ENCODE measurements around the gene TMIE.

TMIE gene

DNA sequence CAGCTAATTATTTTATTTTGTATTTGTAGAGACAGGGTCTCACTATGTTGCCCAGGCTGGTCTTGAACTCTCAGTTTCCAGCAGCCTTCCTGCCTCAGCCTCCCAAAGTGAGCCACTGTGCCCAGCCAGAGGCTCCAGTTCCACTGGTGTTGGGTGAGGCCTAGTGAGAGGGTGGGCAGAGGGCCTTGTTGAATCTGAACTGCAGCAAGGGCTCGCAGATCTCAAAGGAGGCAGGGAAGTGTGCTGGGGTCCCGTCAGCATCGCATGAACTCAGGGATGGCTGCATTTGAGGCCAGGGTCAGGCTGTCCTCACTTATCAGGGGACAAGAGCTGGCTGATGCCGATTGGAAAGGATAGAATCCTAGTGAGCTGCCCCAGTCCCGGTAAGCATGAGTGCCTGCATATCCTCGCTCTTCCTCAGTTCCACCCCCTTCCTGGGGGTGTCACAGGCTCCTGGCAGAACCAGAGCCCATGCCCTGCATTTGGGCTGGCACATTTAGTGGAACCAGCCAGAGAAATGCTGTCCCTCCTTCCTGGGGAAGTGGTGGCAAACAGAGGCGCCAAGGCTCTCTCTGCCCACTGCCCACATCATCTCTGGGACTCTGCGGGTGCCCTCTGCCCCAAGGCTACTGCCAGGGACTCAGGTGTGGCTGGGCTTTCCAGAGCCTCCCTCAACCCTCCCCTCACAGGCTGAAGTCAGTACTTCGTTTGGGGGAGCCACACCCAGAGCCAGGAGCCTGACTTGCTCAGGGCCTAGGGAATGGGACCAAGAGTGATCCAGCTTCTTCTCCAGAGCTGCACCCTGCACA, 31.8 kb upstream of the TMIE start:
- DNase-seq, result no peak

DNA sequence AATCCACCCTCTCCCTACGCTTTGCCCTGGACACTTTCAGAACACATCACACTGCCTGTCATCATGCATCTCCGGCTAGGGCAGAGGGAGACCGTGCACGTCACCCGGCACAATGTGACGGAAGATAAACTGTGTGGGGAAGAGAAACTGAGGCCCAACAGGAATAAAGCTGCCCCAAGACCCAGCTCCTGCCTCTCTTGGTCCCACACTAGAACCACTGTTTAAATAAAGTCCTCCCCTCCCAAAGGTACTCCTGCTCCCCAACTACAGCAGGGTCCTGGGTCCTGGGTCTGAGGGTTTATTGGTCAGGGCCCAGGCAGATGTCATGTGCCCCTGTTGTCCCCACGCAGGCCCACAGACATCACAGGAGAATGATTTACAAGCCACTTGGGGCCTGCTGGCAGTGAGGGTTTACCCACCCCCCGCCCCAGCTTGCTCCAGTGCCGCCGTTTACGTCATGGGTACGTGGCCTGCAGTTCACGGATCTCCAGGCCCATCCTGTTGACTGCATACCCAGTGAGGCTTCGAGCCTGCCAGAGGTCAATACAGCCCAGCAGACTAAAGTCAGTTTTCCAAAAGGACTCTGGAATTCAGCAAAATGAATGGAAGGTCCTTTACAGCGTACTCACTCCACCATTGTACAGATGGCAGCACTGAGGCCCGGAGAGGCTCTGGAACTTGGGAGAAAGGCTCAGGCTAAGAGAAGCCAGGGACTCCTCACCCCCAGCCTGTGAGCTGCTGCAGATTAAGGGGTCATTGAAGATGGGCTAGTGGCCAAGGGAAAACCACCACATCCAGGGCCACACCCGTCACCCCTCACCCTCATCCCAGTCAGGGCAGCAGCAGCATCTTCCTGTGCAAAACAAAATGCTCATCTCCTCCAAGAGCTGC, 30.9 kb upstream of the TMIE start:
- no peak for DNase-seq

DNA sequence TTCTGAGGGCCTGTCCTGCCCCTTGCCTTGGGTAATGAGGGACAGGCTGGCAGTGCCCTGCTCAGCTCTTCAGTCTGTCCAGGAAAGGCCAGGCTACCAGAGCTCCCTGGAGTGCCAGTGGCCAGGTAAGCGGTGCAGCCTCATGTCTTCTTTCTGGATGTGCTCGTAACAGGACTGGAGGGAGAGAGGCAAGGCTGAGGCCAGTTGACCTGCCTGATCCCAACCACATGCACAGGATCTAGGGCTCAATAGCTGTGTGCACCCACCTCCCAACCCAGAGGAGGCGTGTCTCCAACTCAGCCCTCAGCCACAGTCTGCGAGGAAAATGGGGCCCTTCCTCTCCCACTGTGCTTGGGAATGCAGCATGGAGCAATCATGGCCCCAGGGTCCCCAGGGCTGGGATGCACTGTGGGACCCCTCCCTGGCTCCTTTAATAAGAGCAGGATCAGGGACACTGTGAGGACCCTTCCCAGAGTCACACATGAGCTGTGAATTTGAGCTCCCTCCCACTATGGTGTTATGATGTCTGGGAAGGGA, 30.2 kb upstream of the TMIE start:
- no peak for DNase-seq

DNA sequence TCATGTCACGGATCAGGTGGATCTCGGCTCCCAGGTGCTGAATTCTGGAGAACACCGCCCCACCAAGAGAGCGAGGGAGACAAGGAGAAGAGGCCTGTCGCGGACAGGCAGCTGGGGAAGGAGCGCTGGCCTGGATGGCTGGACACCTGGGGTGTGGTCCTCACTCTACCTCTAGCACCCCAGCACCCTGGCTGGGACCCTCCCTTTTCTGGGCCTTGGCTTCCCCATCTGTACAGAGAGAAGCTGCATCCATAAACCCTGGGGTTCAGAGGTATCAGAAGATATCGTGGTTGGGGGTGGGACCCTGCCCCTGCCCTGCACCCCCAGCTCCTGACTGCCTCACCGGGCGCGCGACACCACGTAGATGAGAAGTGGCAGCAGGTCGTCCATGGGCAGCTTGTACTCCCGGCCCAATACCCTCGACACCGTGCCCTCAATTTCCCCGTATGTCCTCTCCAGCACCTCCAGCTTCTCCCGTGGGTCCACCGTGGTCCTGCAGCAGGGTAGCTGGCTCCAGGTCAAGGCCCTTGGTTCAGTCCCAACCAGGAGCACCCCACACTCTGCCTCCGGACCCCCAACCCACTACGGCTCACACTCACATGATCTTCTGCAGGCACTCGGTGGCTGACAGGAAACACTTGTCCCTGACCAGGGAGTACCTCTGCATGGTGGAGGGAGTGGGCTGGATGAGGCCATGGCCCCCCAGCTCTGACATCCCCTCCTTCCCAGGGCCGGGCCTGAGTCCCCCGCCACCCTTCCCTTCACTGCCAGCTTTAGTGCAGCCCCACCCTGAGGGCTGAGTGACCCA, 29.4 kb upstream of the TMIE start:
- no peak for DNase-seq

DNA sequence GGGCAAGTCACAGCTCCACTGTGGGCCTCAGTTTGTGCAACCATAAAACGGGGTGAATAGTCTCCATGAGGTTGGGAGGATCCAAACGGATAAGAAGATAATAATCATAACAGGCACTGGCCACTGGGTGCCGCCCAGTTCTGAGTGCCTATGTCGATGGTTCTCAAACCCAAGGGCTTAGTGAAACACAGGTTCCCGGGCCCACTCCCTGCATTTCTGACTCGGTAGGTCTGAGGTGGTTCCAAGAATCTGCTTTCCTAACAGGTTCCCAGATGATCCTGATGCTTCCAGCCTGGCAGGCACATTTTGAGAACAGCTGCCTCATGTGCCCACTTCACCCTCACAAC, 28.9 kb upstream of the TMIE start:
- no peak for DNase-seq

DNA sequence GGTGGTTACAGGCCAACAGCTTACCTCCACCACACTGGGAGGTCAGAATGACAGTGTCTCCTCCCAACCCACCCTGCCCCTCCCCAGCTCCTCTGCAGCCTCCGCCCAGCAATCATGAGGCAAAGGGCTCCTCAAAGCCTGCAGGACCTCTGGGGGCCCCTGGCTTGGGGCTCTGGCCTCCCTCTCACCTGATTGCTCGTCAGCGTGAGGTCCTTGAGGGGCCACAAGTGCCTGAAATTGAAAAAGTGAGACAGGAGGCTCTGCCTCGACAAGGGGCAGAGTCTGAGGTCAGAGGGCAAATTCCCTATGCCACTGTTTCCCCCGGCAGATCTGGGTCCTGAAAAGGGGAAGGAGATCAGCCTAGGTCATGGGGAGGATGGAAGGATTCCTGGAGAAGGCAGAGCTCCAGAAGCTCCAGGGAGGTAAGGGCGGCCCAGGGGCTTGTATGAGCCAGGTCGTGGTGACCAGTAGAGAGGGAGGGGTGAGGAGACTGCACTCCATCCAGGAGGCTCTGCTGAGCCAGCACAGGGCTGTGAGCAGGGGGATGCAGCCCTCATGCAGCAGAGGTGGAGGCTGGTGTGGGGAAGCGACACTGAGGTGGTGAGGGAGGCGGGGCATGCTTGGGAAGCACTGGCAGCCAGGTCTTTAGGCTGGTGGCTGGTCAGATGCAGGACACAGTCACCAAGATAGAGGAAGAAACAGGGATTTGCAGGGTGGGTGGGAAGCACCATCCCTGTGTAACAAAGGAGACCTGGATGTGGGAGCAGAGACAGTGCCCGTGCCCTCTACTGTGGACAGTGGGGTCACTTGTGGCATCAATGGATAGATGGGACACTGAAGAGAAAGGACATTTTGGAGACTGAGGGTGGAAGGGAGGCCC, 27.8 kb upstream of the TMIE start:
- DNase-seq, result no peak

DNA sequence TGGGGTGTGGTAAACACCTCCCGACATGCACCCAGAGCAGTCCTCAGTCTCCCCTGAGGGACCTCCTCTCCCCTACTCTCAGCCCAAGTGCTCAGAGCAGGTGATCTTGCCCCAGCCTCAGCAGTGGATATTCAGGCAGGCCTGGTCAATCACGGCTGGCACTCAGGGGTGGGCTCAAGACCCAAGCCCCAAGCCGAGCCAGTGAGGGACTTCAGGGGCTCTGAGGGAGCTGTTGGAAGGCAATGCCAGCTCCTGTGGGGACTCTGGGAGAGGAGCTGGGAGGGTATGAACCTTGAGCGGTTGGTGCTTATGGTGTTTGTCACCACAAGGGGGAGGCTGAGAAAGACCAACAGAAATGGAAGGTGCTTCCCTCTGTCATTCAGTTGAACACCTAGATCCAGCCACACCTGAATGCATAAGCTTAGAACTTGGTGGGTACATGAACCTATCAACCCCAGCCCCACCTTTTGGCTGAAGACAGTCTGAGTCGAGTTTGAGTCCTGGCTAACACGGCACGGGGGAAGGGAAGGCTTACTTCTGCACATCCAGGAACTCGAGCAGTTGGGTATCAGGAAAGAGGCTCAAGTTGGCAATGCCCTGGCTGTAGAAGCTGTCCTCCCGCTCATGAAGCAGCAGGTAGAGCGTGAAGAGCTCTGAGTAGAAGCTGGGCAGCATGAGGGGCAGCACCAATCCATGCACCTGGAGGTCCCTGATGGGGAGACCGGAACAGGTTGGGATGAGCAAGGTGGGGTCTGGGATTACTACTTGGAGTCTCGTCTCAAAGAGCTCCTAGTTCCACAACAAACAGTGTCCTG, 27.0 kb upstream of the TMIE start:
- no peak for DNase-seq

DNA sequence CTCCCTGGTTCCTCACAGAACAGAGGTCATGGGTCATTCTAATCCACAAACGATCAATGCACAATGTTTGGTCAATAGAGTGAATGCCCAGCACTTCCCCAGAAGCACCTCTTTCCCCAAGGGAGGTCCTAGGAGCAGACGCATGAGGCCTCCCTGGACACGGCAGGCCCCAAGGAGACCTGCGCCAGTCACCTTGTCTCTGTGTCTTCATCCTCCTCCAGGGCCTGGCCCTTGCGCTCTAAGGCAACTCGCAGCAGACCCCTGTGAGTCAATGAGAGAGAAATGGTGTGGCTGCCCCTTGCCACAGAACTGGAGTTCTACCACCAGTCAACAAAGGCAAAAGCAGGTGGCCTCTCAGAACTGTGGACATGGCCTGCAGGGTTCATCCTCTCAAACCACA, 25.8 kb upstream of the TMIE start:
- DNase-seq, result no peak

DNA sequence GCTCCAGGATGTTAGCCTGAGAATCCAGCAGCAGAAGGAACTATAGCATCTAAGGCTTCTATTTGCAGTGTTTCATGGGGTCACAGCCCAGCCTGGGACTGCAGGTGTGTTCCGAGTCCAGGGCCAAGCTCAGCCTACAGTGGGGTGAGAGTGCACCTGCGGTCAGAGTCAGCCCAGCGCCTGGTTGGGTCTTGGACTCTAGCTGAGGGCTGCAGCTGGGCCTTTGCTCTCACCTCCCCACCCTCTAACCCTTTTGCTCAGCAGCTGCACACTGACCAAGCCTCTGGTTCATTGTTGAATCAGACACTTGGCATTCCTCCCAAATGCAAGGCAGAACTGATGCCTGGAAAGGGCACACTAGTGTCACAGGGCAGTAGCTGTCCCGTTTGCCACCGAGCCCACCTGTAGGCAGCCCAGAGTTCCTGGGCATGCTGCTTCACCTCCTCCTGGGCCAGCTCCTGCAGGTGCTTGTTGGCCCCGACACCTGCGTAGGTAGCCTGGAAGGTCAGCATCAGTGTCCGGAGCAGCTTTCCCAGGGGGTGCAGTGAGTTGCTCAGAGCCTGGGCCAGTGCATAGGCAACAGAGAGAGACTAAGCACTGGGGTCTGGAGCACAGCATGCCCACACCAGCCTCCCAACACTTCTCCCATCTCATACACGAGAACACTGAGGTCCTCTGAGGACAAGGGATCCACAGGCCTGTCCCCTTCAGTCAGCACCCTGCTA, 25.2 kb upstream of the TMIE start:
- DNase-seq, result no peak

DNA sequence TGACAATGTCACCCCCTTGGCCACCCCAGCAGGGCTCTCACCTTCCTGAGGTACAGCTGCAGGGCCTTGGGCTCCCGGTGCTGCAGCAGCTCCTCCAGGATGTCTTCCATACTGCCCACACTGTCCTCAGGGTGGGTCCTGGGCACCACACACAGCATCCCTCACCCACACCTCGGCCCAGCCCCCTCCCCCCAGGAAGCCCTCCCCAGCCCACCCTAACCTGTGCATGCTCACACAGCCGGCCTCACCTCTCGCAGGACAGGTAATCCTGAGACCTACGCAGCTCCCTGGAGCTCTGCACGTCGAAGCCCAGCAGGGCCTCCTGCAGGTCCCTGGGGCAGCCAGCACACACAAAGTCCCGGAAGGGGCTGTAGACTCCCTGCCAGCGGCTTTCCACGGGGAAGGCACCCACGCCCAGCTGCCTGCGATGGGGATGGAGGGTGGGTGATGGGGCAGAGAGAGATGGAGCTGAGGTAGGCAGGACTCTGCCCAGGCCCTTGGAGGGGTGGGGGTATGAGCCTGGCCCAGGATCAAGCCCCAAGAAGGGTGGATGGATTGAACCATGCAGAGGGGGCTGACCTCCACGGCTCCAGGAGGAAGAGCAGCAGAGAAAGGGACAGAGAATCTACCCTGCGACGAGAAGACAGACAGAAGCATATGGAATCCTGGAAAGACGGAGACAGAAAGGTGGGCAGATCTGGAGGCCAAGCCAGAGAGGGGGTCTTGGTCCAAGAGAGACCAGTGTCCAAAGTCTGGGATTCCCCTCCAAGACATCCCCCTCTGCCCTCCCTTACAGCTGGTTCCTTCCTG, 24.4 kb upstream of the TMIE start:
- DNase-seq, result no peak

DNA sequence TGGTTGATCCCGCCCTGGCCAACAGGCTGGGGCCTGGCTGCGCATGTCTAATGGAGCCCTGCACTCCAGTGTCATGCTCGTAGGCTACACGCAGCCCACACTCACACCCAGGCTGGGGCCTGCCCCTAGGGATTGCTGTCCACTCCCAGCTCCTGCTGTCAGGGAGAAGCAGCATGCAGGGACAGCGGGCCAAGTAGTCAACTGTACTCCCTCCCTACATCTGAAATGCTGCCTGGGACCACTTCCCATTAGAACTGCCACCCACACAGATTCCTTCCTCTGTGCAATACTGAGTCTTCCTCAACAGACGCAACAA, 23.8 kb upstream of the TMIE start:
- no peak for DNase-seq

DNA sequence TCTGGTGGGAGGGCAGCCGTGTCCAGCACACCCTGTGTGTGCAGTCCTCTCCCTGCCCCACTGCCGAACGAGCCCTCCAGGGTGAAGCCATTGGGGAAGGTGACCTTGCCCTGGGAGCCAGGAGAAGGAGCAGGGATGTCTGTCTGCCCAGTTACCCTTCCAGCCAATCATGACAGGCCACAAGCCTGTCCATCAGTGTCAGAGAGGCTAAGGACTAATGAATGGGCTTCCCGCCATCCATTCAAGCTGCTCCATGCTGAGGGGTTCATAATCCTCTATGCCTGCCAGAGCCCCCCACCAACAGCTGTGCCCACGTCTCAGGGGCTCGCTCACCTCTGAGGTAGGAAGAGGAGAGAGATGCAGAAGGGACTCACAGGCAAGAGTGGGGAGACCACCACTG, 22.9 kb upstream of the TMIE start:
- DNase-seq, result no peak

DNA sequence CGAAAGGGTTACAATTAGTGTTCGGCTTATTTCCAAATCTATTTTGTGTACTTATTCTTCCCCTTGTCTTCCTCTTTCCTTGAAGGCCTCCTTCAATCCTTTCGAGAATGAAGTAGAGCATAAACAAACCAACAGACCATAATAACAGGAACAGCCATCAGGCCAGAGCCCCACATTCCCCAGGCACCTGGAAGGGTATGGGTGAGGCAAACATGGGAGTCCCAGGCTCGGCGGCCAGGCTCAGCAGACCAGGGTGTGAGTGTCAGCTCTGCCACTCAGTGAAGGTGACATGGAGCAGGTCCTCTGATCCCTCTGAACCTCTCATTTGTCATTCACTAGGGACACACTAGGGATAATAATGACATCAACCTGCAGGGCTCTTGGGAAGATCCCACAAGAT, 21.5 kb upstream of the TMIE start:
- DNase-seq, result no peak

DNA sequence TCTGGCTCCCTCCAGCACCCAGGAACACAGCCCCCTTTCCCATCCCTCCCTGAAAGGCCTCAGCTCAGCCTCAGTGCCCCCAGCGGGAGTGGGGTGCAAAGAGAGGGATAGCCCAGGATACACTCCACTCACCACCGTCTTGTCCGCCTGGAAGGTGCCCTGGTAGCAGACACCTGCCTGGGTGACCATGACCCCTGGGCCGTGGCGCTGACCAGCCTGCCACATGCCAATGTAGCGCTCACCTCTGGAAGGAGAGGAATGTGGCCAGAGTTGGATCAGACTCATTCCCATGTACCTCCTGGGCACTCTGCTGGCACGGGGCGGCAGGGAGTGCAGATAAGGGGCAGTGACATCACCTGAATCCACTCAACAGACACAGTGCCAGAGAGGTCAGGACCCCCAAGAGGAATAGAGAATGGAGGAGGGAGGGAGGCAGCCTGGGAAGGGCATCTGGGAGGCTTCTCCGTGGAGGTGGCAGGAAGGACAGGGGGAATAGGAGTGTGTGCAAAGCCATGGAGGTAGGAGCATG, 20.8 kb upstream of the TMIE start:
- DNase-seq, result no peak

DNA sequence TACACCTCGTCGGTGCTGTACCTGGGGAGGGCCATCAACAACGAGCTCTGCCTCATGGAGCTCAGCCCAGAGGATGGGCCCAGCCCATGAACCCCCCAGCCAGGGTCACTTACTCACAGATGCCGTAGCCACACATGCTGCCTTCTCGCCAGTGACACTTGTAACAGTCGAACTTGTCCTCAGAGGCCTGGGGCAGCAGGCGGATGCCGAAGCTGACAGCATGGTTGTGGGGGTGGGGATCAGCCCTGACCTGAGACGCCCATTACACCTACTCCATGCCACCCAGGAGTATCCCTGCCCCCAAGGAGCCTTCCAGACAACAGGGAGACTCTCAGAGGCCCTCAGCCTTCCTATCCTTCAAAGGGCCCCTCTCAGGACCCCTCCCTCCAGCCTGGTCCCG, 19.8 kb upstream of the TMIE start:
- DNase-seq, result no peak

DNA sequence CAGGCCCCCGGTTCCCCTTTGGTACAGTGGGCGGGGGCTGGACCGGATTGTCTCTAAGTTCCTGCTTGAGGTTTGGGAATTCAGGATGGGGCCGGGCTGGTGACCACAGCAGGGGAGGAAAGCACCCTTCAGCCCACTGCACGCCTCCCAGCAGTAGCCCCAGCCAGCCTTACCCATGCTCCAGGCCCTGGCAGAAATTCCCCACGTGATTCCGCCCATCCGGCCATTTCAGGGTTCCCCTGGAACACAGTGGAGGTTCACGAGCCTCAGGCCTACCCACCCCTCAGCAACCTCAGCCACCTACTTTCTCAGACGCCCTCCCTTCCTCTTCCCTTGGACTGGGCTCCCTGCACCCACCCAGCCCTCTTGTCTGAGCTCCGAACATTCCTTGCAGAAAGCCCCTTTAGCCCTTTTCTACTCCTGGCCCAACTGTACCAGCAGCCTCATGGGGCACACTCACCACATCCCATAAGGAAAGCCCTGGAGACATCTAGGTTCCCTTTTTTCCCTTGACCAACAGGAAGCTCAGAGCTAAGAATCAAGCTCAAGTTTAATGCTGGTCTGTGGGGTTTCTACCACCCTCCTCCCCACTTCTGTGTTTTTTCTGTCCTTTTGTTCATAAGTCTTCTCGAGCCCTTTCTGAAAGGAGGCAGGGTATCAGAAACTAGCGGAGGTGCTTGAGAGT, 19.2 kb upstream of the TMIE start:
- DNase-seq, result no peak

DNA sequence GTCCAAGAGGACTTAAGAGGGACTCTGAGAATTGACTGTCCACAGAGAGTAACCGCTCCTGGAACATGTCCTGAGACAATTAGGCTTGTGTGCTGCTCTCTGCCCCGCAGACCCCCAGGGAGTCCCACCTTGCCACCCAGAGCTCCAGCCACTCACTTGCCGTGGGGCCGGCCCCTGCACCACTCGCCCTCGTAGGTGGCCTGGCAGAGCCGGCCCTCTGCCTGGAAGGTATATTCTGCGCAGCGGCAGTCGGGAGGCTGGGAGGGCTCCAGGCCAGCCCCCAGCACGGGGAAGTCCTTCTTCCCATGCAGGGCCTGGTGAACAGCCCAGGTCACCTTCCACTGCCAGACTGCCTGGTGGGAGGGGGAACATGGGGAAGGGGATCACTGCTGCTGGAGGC, 18.2 kb upstream of the TMIE start:
- no peak for DNase-seq

DNA sequence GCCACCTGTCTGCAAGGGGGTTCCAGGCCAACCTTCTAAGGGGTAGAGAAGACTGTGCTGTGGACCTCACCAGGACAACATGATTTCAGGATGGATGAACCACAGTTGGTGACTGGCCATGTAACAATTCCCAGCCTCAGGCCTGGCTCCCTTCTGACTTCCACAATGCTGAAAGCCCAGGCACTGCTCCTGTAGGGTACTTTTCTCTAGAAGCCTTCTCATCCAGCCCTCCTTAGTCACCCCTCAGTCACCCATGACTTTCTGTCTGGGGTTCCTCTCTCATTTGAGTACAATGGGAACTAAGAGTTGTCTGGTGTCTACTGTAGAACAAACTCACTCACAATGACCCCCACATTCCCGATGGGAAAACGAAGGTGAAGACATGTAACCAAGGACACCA, 16.3 kb upstream of the TMIE start:
- DNase-seq, result no peak

DNA sequence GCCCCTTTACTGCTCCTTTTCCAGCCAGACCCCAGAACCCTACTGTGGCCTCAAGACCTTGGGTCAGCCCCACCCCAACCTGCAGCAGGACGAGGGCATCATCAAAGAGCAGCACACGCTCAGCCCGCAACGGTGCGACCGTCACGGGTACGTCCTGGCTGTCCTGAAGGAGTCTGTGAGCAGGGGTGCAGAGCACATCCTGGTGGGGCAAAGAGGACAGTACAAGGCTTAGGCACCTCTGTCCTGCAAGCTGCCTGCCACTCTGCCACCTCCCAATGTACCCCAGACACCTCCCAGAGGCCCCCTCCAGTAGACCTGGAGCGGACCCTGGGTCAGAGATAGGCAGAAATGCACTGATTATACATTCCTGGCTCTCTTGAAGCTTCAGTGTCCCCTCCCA, 15.7 kb upstream of the TMIE start:
- DNase-seq, result no peak

Data from NCI-H1092 (cell line).